HepG2 (cell line): ENCODE measurements around the gene MAP3K8. TPM values are rescaled to one million over a fixed set of nuclear protein-coding genes. Genes with fewer than 3 reads are reported as not detected.

Source experiments
- ARID5B ChIP-seq: IDR thresholded peaks from 2 replicates; pipeline ENCODE4 v1.4.0; 2020; ENCODE audit warnings: mild to moderate bottlenecking, missing genetic modification reagents
- ELF1 ChIP-seq: sonication (generic); formaldehyde crosslinking; IDR thresholded peaks from 2 replicates; pipeline ENCODE4 v1.4.0; 2020; ENCODE audit warnings: missing genetic modification reagents
- HNF4A ChIP-seq: sonication (generic); formaldehyde crosslinking; IDR thresholded peaks from 2 replicates; pipeline ENCODE4 v1.4.0; 2020; ENCODE audit warnings: missing genetic modification reagents
- KIAA2018 ChIP-seq: sonication (generic); formaldehyde crosslinking; IDR thresholded peaks from 2 replicates; pipeline ENCODE4 v1.5.0; 2020; ENCODE audit warnings: mild to moderate bottlenecking, missing genetic modification reagents, borderline replicate concordance
- MAX ChIP-seq: IDR thresholded peaks from 2 replicates; pipeline ENCODE4 v1.6.1; 2012; ENCODE audit warnings: inconsistent platforms
- RBAK ChIP-seq: sonication (generic); formaldehyde crosslinking; IDR thresholded peaks from 2 replicates; pipeline ENCODE4 v1.5.1; 2020; ENCODE audit warnings: mild to moderate bottlenecking, missing genetic modification reagents
- RNF219 ChIP-seq: sonication (generic); formaldehyde crosslinking; IDR thresholded peaks from 2 replicates; pipeline ENCODE4 v1.5.0; 2020; ENCODE audit warnings: mild to moderate bottlenecking, missing genetic modification reagents
- ZBTB8A ChIP-seq: sonication (generic); formaldehyde crosslinking; IDR thresholded peaks from 2 replicates; pipeline ENCODE4 v1.4.0; 2020; ENCODE audit warnings: mild to moderate bottlenecking, low read depth, missing genetic modification reagents, borderline replicate concordance
- ZMYM3 ChIP-seq: sonication (generic); formaldehyde crosslinking; IDR thresholded peaks from 2 replicates; pipeline ENCODE4 v1.5.1; 2020; ENCODE audit warnings: mild to moderate bottlenecking, missing genetic modification reagents
- ZNF160 ChIP-seq: sonication (generic); formaldehyde crosslinking; IDR thresholded peaks from 2 replicates; pipeline ENCODE4 v1.8.0; 2022; ENCODE audit warnings: mild to moderate bottlenecking, inconsistent platforms, missing genetic modification reagents
- ZNF329 ChIP-seq: sonication (generic); formaldehyde crosslinking; IDR thresholded peaks from 2 replicates; pipeline ENCODE4 v1.9.0; 2021; ENCODE audit warnings: low read depth, mild to moderate bottlenecking, missing genetic modification reagents
- ZNF343 ChIP-seq: sonication (generic); formaldehyde crosslinking; IDR thresholded peaks from 2 replicates; pipeline ENCODE4 v1.4.0; 2020; ENCODE audit warnings: mild to moderate bottlenecking, missing genetic modification reagents
- ZNF75D ChIP-seq: sonication (generic); formaldehyde crosslinking; IDR thresholded peaks from 2 replicates; pipeline ENCODE4 v1.8.1; 2023; ENCODE audit warnings: missing genetic modification reagents, mild to moderate bottlenecking, borderline replicate concordance
- ZNF772 ChIP-seq: sonication (generic); formaldehyde crosslinking; IDR thresholded peaks from 2 replicates; pipeline ENCODE4 v1.5.0; 2020; ENCODE audit warnings: mild to moderate bottlenecking, missing genetic modification reagents
- polyA plus RNA-seq, 8 experiments: library from polyadenylated mRNA; depleted of rRNA in 3 of 8; stranded (reverse) in 7 of 8; unstranded in 1 of 8; fragments of >200 nt; fragmentation: Illumina TruSeq in 4 of 8; extraction: Trizol in 4 of 8; gene quantifications; 2 replicates each; pipeline versions ENCODE4 v1.2.1 to v1.2.3, GENCODE V29; 2011 to 2016; ENCODE audit warnings: low read depth in 4 of 8, missing spikeins in 1 of 8, mixed read lengths in 1 of 8; ENCODE audit not compliant: insufficient read depth in 1 of 8
- total RNA-seq, 5 experiments: library from RNA; depleted of rRNA; stranded (reverse); fragments of >200 nt; fragmentation: Illumina TruSeq; extraction: Trizol; gene quantifications; 2 replicates each; pipeline ENCODE4 v1.2.3, GENCODE V29; 2016; ENCODE audit warnings: low read depth in 1 of 5

The MAP3K8 gene
- total and polyA plus RNA-seq, 2 of the 13 experiments (the other 11 are each of a cell fraction or from before 2014, with no cell fraction given), result 19.3 to 37.9 TPM

GRCh38 chr10:30422981-30423654, 10.9 kb upstream of the MAP3K8 start (continued):
- TF ChIP-seq KIAA2018 (CRISPR knock-in tag) (no peak), MAX (peak; percentile 64; the same call in 1 of the 2 replicates), ZBTB8A (no peak), HNF4A (CRISPR knock-in tag) (peak; percentile 72), ZNF343 (CRISPR knock-in tag) (no peak), ZNF329 (CRISPR knock-in tag) (no peak), ZNF160 (CRISPR knock-in tag) (no peak), ZNF772 (peak; percentile 73; the same call in 1 of the 2 replicates), ZMYM3 (CRISPR knock-in tag) (no peak; the same call in 1 of the 2 replicates), RNF219 (CRISPR knock-in tag) (no peak), ARID5B (CRISPR knock-in tag) (peak; percentile 80), ZNF75D (CRISPR knock-in tag) (no peak), RBAK (CRISPR knock-in tag) (no peak), ELF1 (CRISPR knock-in tag) (no peak)
